Stomach (tissue), 9 donors: ENCODE data around the gene SNTG2. TPM values are rescaled to one million over a fixed set of nuclear protein-coding genes. Genes with fewer than 3 reads are reported as not detected.

Experiments used
- DNase-seq, 2 donors: peaks; one replicate each; pipeline versions ENCODE4 v3.0.0 to v3.0.0-alpha.2; 2013 to 2019
- H3K27ac ChIP-seq, 5 donors: fragments of 200-600 bp in 4 of 5; sonication (generic) in 4 of 5; one replicate each; pipeline ENCODE4 v1.5.1; 2013 to 2019; ENCODE audit warnings: mild to moderate bottlenecking in 1 of 5, moderate library complexity in 1 of 5
- H3K27me3 ChIP-seq, 3 donors: fragments of 200-600 bp; sonication (generic); one replicate each; pipeline ENCODE4 v1.5.1; 2017 to 2019; ENCODE audit warnings: mixed run types in 1 of 3
- H3K36me3 ChIP-seq, 4 donors: fragments of 200-600 bp; sonication (generic); 1 replicate in 3 of 4; 2 replicates in 1 of 4; pipeline ENCODE4 v1.5.1; 2016 to 2019
- H3K4me1 ChIP-seq, 4 donors: fragments of 200-600 bp; sonication (generic); one replicate each; pipeline ENCODE4 v1.5.1; 2016 to 2019
- H3K4me3 ChIP-seq, 4 donors: fragments of 200-600 bp; sonication (generic) in 3 of 4; one replicate each; pipeline ENCODE4 v1.5.1; 2016 to 2019; ENCODE audit warnings: mild to moderate bottlenecking in 1 of 4
- H3K9me3 ChIP-seq, 4 donors: fragments of 200-600 bp; sonication (generic); one replicate each; pipeline ENCODE4 v1.5.1; 2016 to 2019
- EP300 ChIP-seq: sonication (generic); formaldehyde crosslinking; IDR thresholded peaks from one replicate; pipeline ENCODE4 v1.6.1; 2017; ENCODE audit warnings: antibody characterized with exemption
- POLR2A ChIP-seq, 4 donors: fragments of 450-650 bp; IDR thresholded peaks; one replicate each; pipeline ENCODE4 v1.6.1; 2016; ENCODE audit warnings: antibody characterized with exemption in 4 of 4, control low read depth in 2 of 4, mild to moderate bottlenecking in 1 of 4, moderate library complexity in 1 of 4
- POLR2AphosphoS5 ChIP-seq, 3 donors: sonication (generic); formaldehyde crosslinking; IDR thresholded peaks; one replicate each; pipeline ENCODE4 v1.6.1; 2016; ENCODE audit warnings: antibody characterized with exemption in 3 of 3
- WGBS, 5 donors: extraction: QIAGEN DNeasy Blood & Tissue Kit in 3 of 5; methylation state at CpG; one replicate each; pipeline versions ENCODE4 v1.1.5 to v1.1.7; 2013 to 2018; 5-methylcytosine and 5-hydroxymethylcytosine counted together
- intact Hi-C: fragments of 100-400 bp; cut with DNase I; formaldehyde crosslinking; loops from one replicate; pipeline ENCODE4 v1.15.1; 2023; ENCODE audit warnings: low total_unique reads
- polyA plus RNA-seq, 3 donors: library from polyadenylated mRNA; stranded (reverse); fragments of 200-250 nt; gene quantifications; one replicate each; pipeline ENCODE4 v1.2.3, GENCODE V29; 2013
- total RNA-seq, 5 donors: library from RNA; depleted of rRNA; stranded (reverse); fragments of >200 nt; gene quantifications; one replicate each; pipeline versions ENCODE4 v1.1.0 to v1.2.3, GENCODE V29; 2014 to 2016
- TF ChIP-seq, protein P1 (sequence below), 7 experiments: fragments of 450-650 bp in 4 of 7; fragments of 200-600 bp in 3 of 7; sonication (generic) in 3 of 7; IDR thresholded peaks; one replicate each; pipeline ENCODE4 v1.5.1; 2016 to 2019; ENCODE audit warnings: antibody characterized with exemption in 7 of 7, control low read depth in 2 of 7, mild to moderate bottlenecking in 1 of 7
- donor health status: healthy with polysubstance abuse.
- donor health status: Bipolar disorder and iron deficiency.
- donor health status: healthy.

SNTG2 gene
- total and polyA plus RNA-seq, 8 donors = 0.68 to 19.6 (median 5.3) TPM; not detected in 1

DNA sequence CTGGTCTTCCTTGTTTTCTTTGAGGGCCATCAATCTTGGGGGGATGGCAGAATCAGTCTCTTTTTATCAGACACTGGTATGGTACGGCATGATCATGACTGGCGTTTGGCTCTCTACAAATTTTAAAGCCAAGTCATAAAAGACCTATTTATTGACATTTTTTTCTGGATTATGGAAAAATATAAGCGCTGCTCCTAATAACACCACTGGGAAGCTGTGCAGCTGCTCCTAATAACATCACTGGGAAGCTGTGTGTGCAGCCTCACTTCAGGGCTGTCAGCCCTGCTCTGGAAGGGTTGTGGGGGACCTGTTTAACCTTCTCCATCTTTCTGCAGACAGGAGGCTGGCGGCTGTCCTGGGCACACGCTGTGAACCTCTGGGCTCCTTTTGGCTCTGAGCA is 88.9 kb downstream of the SNTG2 start:
- intact Hi-C loops = no loop called here
- WGBS, 5 donors = 74 to 84% (median 78%) methylated on average over 5 of the region's 5 CpGs
- H3K4me1 ChIP-seq = no peaks in the 10 kb centered on the region
- peaks cover 0 to 12% (median 0%) of the 10 kb centered on the region in 3 donors for H3K27me3 ChIP-seq
- H3K4me3 ChIP-seq = no peak overlapping the region
- H3K27ac ChIP-seq = no peak overlapping the region
- TF ChIP-seq POLR2A (IDR thresholded peaks at IDR 0.05) = no peak
- TF ChIP-seq, protein P1, sequence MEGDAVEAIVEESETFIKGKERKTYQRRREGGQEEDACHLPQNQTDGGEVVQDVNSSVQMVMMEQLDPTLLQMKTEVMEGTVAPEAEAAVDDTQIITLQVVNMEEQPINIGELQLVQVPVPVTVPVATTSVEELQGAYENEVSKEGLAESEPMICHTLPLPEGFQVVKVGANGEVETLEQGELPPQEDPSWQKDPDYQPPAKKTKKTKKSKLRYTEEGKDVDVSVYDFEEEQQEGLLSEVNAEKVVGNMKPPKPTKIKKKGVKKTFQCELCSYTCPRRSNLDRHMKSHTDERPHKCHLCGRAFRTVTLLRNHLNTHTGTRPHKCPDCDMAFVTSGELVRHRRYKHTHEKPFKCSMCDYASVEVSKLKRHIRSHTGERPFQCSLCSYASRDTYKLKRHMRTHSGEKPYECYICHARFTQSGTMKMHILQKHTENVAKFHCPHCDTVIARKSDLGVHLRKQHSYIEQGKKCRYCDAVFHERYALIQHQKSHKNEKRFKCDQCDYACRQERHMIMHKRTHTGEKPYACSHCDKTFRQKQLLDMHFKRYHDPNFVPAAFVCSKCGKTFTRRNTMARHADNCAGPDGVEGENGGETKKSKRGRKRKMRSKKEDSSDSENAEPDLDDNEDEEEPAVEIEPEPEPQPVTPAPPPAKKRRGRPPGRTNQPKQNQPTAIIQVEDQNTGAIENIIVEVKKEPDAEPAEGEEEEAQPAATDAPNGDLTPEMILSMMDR (IDR thresholded peaks at IDR 0.05) = no peak
- TF ChIP-seq EP300 = no peak
- no peak for TF ChIP-seq POLR2AphosphoS5 (IDR thresholded peaks at IDR 0.05)
- no peak for DNase-seq
- no peaks in the 10 kb centered on the region for H3K36me3 ChIP-seq
- H3K9me3 ChIP-seq = no peaks in the 10 kb centered on the region

DNA sequence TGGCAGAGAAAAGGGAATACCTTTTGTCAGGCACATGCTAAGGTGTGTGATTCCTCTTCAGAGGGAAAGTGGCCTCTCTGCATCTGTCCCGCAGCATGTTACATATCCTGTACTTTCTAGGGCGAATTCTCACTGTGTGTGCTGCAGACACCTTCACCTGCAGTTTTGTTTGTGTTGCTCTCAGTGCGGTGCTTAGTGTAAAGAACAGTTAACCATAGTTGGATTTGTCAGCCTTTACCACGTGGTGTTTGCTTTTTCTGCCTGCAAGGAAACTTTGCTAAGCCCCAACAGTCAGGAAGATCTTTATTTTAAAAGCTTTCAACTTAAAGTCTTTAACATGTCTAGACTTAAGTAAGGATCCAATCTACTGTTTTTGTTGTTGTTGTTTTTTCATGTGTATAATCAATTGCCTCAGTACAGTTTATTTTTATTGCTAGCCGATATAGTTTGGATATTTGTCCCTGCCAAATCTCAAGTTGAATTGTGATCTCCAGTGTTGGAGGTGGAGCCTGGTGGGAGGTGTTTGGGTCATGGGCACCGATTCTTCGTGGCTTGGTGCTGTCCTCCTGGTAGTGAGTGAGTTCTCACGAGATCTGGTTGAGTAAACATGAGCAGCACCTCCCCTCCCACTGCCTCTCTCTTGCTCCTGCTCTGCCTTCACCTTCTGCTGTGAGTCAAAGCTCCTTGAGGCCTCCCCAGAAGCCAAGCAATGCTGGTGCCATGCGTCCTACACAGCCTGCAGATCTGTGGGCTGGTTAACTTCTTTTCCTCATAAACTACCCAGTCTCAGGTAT is 90.6 kb downstream of the SNTG2 start:
- Histone ChIP-seq H3K27ac (no peak overlapping the region), H3K4me3 (no peak overlapping the region), H3K27me3 (peaks cover 0 to 12% (median 0%) of the 10 kb centered on the region in 3 donors), H3K4me1 (no peaks in the 10 kb centered on the region), H3K9me3 (no peaks in the 10 kb centered on the region), H3K36me3 (no peaks in the 10 kb centered on the region)
- 47 to 59% (median 54%) methylated on average over 9 of the region's 9 CpGs for WGBS, 5 donors
- TF ChIP-seq POLR2A (IDR thresholded peaks at IDR 0.05) = no peak
- no peak for TF ChIP-seq POLR2AphosphoS5 (IDR thresholded peaks at IDR 0.05)
- no peak for TF ChIP-seq EP300
- TF ChIP-seq, protein P1 (IDR thresholded peaks at IDR 0.05) = no peak
- intact Hi-C loops = no loop called here
- DNase-seq = no peak

DNA sequence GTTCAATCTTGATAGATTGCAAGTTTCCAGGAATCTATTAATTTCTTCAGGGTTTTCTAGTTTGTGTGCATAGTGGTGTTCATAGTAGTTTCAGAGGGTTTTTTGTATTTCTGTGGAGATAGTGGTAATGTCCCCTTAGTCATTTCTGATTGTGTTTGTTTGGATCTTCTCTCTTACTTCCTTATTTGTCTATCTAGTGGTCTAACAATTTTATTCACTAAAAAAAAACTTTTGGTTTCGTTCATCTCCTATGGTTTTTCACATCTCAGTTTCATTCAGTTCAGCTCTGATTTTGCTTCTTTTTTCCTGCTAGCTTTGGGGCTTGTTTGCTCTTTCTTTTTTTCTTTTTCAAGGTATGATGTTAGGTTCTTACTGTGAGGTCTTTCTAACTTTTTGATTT is 94.5 kb downstream of the SNTG2 start:
- no peak overlapping the region for H3K27ac ChIP-seq
- DNase-seq = no peak
- H3K27me3 ChIP-seq = peaks cover 0 to under 1% (median 0%) of the 10 kb centered on the region in 3 donors
- no peaks in the 10 kb centered on the region for H3K36me3 ChIP-seq
- no peak overlapping the region for H3K4me3 ChIP-seq
- no peaks in the 10 kb centered on the region for H3K4me1 ChIP-seq
- intact Hi-C loops = no loop called here
- peaks cover 0 to 11% (median 4%) of the 10 kb centered on the region in 4 donors for H3K9me3 ChIP-seq
- TF ChIP-seq POLR2AphosphoS5 (IDR thresholded peaks at IDR 0.05) (no peak), EP300 (no peak), POLR2A (IDR thresholded peaks at IDR 0.05) (no peak)
- TF ChIP-seq, protein P1 (IDR thresholded peaks at IDR 0.05) = no peak
- 59 to 63% (median 63%) methylated on average over 1 of the region's 1 CpG for WGBS, 5 donors

DNA sequence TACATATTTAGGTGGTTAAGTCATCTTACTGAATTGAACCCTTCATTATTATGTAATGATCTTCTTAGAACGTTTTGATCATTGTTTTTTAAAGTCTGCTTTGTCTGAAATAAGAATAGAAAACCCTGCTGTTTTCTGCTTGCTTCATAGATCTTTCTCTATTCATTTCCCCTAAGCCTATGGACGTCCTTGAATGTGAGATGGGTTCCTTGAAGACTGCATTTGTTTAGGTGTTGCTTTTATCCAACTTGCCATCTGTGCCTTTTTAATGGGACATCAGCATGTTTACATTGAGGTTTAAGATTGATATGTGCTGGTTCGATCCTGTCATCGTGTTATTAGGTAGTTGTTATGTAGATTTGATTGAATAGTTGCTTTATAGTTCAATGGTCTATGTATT is 95.4 kb downstream of the SNTG2 start:
- Histone ChIP-seq H3K27ac (no peak overlapping the region), H3K9me3 (peaks cover 0 to 11% (median 4%) of the 10 kb centered on the region in 4 donors), H3K4me1 (no peaks in the 10 kb centered on the region), H3K4me3 (no peak overlapping the region), H3K27me3 (no peaks in the 10 kb centered on the region), H3K36me3 (no peaks in the 10 kb centered on the region)
- WGBS, 5 donors = 56 to 67% (median 63%) methylated on average over 4 of the region's 4 CpGs
- intact Hi-C loops = no loop called here
- TF ChIP-seq EP300 = no peak
- no peak for TF ChIP-seq POLR2AphosphoS5 (IDR thresholded peaks at IDR 0.05)
- TF ChIP-seq POLR2A (IDR thresholded peaks at IDR 0.05) = no peak
- TF ChIP-seq, protein P1 (IDR thresholded peaks at IDR 0.05) = no peak
- no peak for DNase-seq
